Lower lobe of right lung (tissue), 2 donors: ENCODE results near the gene ST6GALNAC3. TPM values are rescaled to one million over a fixed set of nuclear protein-coding genes. Genes with fewer than 3 reads are reported as not detected.

Experiments used
- ATAC-seq, 2 donors: fragments of 200-7000 bp; cut with Tn5 transposase; one replicate each; pipeline ENCODE4 v1.9.1; 2020 to 2022; ENCODE audit warnings: mild to moderate bottlenecking in 2 of 2, moderate library complexity in 2 of 2
- DNase-seq: peaks from one replicate; pipeline ENCODE4 v3.0.0-alpha.2; 2020
- H3K27ac ChIP-seq: fragments of 200-600 bp; one replicate; pipeline ENCODE4 v1.8.0; 2022
- H3K27me3 ChIP-seq: fragments of 200-600 bp; one replicate; pipeline ENCODE4 v1.8.0; 2022; ENCODE audit warnings: low read depth
- H3K36me3 ChIP-seq: fragments of 200-600 bp; one replicate; pipeline ENCODE4 v1.8.0; 2022; ENCODE audit warnings: mild to moderate bottlenecking
- H3K4me1 ChIP-seq: fragments of 200-600 bp; one replicate; pipeline ENCODE4 v1.8.0; 2022
- H3K4me3 ChIP-seq: fragments of 200-600 bp; one replicate; pipeline ENCODE4 v1.8.0; 2022; ENCODE audit warnings: mild to moderate bottlenecking
- H3K9me3 ChIP-seq: fragments of 200-600 bp; one replicate; pipeline ENCODE4 v1.8.0; 2022
- intact Hi-C: fragments of 100-400 bp; cut with DNase I; formaldehyde crosslinking; loops from one replicate; pipeline ENCODE4 v1.11.0; 2022
- total RNA-seq: library from RNA; stranded (reverse); fragmentation: NEBNext Ultra II Directional; extraction: Animal tissue kit (Norgen Biotek cat#: 25700); gene quantifications from one replicate; pipeline ENCODE4 v1.2.1, GENCODE V29; 2021
- TF ChIP-seq, protein P1 (sequence below): fragments of 200-600 bp; IDR thresholded peaks from one replicate; pipeline ENCODE4 v1.8.0; 2022; ENCODE audit warnings: antibody characterized with exemption, mild to moderate bottlenecking
- donor health status: DM: no; HTN: yes; CAD: no; lungs with severe emphysema.

Gene ST6GALNAC3
- total RNA-seq, 1 donor from 2014 or later: 8.8 TPM

DNA sequence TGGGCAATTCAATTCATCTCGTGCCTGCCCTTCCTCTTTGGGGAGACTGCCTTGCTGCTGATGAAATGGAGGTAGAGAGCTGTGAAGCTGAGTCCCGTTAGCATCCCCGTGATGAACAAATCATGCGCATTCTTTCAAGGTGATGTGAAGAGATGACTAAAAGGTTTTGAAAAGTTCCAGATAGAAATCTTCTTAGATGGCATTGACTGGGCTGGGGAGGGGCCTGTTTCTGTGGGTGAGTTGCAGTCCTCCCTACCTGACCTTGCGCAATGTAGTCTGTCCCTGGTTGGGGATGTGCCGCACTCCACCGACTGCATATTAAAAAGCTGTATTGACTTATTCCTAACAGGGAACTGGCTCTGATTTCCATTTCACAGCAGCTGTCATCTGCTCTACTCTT, 49.6 kb downstream of the ST6GALNAC3 start:
- no peak overlapping the region for H3K4me3 ChIP-seq
- DNase-seq: no peak
- intact Hi-C loops: no loop called here

DNA sequence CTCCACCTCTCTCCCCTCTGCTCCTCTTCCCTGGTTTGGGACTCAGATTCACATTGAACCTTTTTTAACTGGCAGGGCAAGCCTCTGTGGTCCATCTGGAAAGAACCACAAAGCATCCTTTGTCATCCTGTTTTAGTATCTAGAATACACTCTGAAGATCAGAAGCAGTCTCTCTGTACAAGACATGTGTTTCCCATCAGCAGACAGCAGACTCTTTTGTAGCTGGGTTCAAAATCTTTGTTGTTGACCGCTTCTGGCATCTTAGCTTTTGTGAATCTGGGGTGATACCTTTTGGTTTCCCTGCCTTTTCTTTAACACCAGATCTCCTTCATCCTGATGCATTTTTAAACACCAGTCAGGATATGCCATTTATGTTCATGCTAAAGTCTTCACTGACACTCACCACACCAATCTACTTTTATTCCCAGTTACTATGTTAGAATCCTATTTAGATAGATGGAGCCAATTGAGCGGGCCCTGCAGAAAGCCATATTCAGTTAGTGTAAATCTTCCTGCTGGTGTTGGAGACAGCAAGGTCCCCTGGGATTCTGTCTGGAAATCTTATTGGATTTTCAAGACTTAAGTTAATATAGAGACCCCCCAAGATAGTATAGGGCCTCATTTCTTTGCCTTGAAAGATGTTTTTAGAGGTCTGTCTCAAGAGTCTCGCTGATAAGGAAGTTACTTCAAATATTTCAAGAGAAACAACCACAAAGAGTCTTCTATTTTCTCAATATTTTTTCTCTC, 51.1 kb downstream of the ST6GALNAC3 start:
- Histone ChIP-seq H3K36me3 (no peaks in the 10 kb centered on the region), H3K9me3 (no peaks in the 10 kb centered on the region), H3K4me3 (no peak overlapping the region), H3K27me3 (no peaks in the 10 kb centered on the region), H3K4me1 (peaks cover 7% of the 10 kb centered on the region), H3K27ac (no peak overlapping the region)
- no peak for DNase-seq
- TF ChIP-seq, protein P1, sequence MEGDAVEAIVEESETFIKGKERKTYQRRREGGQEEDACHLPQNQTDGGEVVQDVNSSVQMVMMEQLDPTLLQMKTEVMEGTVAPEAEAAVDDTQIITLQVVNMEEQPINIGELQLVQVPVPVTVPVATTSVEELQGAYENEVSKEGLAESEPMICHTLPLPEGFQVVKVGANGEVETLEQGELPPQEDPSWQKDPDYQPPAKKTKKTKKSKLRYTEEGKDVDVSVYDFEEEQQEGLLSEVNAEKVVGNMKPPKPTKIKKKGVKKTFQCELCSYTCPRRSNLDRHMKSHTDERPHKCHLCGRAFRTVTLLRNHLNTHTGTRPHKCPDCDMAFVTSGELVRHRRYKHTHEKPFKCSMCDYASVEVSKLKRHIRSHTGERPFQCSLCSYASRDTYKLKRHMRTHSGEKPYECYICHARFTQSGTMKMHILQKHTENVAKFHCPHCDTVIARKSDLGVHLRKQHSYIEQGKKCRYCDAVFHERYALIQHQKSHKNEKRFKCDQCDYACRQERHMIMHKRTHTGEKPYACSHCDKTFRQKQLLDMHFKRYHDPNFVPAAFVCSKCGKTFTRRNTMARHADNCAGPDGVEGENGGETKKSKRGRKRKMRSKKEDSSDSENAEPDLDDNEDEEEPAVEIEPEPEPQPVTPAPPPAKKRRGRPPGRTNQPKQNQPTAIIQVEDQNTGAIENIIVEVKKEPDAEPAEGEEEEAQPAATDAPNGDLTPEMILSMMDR: no peak
- ATAC-seq: no peak
- intact Hi-C loops: no loop called here

More for the DNA sequence above, 49.6 kb downstream of the ST6GALNAC3 start:
- Histone ChIP-seq H3K27ac (no peak overlapping the region), H3K9me3 (no peaks in the 10 kb centered on the region), H3K36me3 (no peaks in the 10 kb centered on the region), H3K27me3 (no peaks in the 10 kb centered on the region), H3K4me1 (peaks cover 7% of the 10 kb centered on the region)
- ATAC-seq: no peak
- TF ChIP-seq, protein P1: no peak

DNA sequence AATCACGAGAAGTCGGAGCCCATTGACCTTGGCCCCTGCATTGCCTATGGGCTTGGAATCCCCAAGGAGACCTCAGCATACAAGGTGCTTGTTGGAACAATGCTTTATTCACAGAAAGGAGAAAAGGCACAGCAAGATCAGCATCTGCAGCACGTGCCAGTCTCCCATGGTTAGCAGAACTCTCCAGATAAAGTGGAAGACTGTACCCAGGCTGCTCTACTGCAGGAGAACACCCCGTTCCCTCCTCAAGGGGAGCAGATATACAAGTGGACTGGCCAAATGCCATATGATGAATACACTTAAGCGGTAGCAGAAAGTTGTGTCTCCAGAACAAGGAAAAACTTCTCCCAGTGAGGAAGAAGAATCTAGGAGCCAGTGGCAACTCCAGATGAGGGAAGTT, 53.5 kb downstream of the ST6GALNAC3 start:
- ATAC-seq (no peak), DNase-seq (no peak)
- intact Hi-C loops: no loop called here
- Histone ChIP-seq H3K4me3 (no peak overlapping the region), H3K27ac (no peak overlapping the region), H3K4me1 (no peaks in the 10 kb centered on the region), H3K9me3 (no peaks in the 10 kb centered on the region), H3K36me3 (no peaks in the 10 kb centered on the region), H3K27me3 (no peaks in the 10 kb centered on the region)
- TF ChIP-seq, protein P1: no peak

DNA sequence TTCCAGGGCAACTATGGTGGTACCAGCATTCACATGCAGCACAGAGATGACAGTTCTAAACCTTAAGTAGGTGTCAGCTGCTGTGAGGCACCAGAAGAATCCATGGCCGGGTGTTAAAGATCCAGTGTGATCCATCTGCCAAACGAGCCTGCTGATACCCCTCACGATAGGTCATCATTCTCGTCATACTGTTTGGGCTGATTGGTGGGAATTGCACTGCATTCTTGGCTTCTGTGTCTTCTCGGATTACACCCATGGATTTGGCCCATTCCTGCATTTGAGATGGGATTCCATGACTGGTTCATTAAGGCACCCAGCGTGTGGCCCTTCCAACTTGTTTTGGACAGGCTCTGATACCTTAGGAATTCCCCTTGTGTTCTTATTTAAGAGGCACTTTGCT, 55.2 kb downstream of the ST6GALNAC3 start:
- Histone ChIP-seq H3K9me3 (no peaks in the 10 kb centered on the region), H3K4me1 (no peaks in the 10 kb centered on the region), H3K36me3 (no peaks in the 10 kb centered on the region), H3K4me3 (no peak overlapping the region), H3K27me3 (no peaks in the 10 kb centered on the region), H3K27ac (no peak overlapping the region)
- TF ChIP-seq, protein P1: no peak
- intact Hi-C loops: loop anchor here (5.0 kb wide), 1 partner anchor 118 kb away; no protein-coding TSS in a partner anchor
- ATAC-seq: no peak
- DNase-seq: no peak

DNA sequence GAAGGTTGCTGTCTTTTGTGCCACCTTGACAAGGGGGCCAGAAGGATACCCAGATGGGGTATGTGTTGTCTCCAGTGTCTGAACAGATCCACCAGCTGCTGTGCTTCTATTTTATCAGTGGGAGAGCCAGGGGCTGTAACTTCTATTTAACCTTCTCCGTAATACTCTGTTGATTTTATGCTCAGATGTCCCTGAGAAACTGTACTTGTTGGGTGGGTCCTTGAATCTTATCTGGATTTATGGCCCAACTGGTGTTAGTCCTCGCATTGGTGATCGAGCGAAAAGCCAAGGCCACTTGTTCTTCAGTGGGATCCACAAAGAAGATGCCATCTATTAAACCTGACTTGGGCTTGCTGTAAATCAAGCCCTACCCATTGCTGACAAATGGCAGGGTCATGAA, 56.4 kb downstream of the ST6GALNAC3 start:
- Histone ChIP-seq H3K9me3 (no peaks in the 10 kb centered on the region), H3K27me3 (no peaks in the 10 kb centered on the region), H3K4me1 (no peaks in the 10 kb centered on the region), H3K4me3 (no peak overlapping the region), H3K27ac (no peak overlapping the region), H3K36me3 (no peaks in the 10 kb centered on the region)
- ATAC-seq: no peak
- TF ChIP-seq, protein P1: no peak
- intact Hi-C loops: loop anchor here (5.0 kb wide), 1 partner anchor 116 kb away; no protein-coding TSS in a partner anchor
- no peak for DNase-seq
